T-helper 22 cell (primary cell): ENCODE measurements around the gene HOXD11.

ENCODE experiments used
- DNase-seq: peaks from one replicate; pipeline ENCODE4 v3.0.0-alpha.2; 2020; ENCODE audit warnings: low read depth

HOXD11 gene

GRCh38 chr2:176106581-176107539 is at the start of gene HOXD11:
HOXD11 (plus strand) TSS chr2:176107280; CDS start chr2:176107356, 76 bp downstream.
- DNase-seq: no peak

GRCh38 chr2:176063958-176064357 is 43.1 kb upstream of the HOXD11 start:
- DNase-seq: no peak

GRCh38 chr2:176066645-176067588 is 40.2 kb upstream of the HOXD11 start:
- no peak for DNase-seq

GRCh38 chr2:176067589-176068418 is 39.3 kb upstream of the HOXD11 start:
- no peak for DNase-seq

GRCh38 chr2:176068419-176068832 is 38.7 kb upstream of the HOXD11 start:
- DNase-seq: no peak

GRCh38 chr2:176071330-176072291 is 35.5 kb upstream of the HOXD11 start:
- DNase-seq: no peak

- no peak for DNase-seq
Measured at GRCh38 chr2:176072292-176072669, 34.8 kb upstream of the HOXD11 start.

- no peak for DNase-seq
Measured at GRCh38 chr2:176072951-176073904, 33.9 kb upstream of the HOXD11 start.

GRCh38 chr2:176074919-176075425 is 32.1 kb upstream of the HOXD11 start:
- DNase-seq: no peak

GRCh38 chr2:176075481-176075880 is 31.6 kb upstream of the HOXD11 start:
- no peak for DNase-seq

- DNase-seq: no peak
Measured at GRCh38 chr2:176076063-176076462, 31.0 kb upstream of the HOXD11 start.

GRCh38 chr2:176076796-176077195 is 30.3 kb upstream of the HOXD11 start:
- no peak for DNase-seq

- no peak for DNase-seq
Measured at GRCh38 chr2:176078541-176079284, 28.4 kb upstream of the HOXD11 start.

- no peak for DNase-seq
Measured at GRCh38 chr2:176079285-176079830, 27.7 kb upstream of the HOXD11 start.

GRCh38 chr2:176079831-176080539 is 27.1 kb upstream of the HOXD11 start:
- DNase-seq: no peak

- DNase-seq: no peak
Measured at GRCh38 chr2:176080540-176081375, 26.3 kb upstream of the HOXD11 start.
